HG03469 (cell line): Measurements from ENCODE around the gene PPFIBP1.
"Not testable (repeated sequence)": the region's sequence is repeated elsewhere in the genome, so short reads cannot be mapped to it uniquely, and the experiment has no call there.

Source experiments
- ATAC-seq: cut with Tn5 transposase; IDR thresholded peaks from one replicate; pipeline ENCODE4 v1.9.1; 2021; ENCODE audit warnings: mild to moderate bottlenecking, moderate library complexity, moderate number of reproducible peaks; ENCODE audit not compliant: unreplicated experiment

Gene PPFIBP1

GRCh38 chr12:27652174-27652763 lies 128.3 kb downstream of the PPFIBP1 start:
- no peak for ATAC-seq

DNA sequence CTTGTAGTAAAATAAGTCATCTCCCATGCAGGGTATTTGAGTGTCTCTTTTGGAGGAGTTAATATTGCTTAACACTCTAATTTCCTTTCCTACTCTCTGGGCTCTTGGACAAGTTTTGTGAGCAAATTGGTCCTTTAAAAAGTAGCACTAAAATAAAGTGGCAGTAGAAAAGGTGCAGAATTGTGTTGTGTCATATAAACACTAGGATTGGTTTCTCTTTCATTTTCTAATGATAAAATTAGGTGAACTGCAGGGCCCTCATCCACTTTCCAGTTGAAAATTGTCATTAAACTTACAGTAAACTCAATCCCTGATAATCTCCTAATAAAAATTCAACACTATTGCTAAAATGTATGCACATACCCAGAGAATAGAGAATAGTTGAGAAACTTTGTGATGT lies 129.7 kb downstream of the PPFIBP1 start:
- ATAC-seq: no peak

GRCh38 chr12:27655476-27655875 lies 131.5 kb downstream of the PPFIBP1 start:
- ATAC-seq: not testable (repeated sequence)

- no peak for ATAC-seq
Observed at GRCh38 chr12:27657296-27657695, 133.3 kb downstream of the PPFIBP1 start.

- no peak for ATAC-seq
Observed at GRCh38 chr12:27665704-27666103, 141.7 kb downstream of the PPFIBP1 start.

GRCh38 chr12:27666510-27666909 lies 142.5 kb downstream of the PPFIBP1 start:
- no peak for ATAC-seq

GRCh38 chr12:27667540-27667939 lies 143.5 kb downstream of the PPFIBP1 start:
- no peak for ATAC-seq

DNA sequence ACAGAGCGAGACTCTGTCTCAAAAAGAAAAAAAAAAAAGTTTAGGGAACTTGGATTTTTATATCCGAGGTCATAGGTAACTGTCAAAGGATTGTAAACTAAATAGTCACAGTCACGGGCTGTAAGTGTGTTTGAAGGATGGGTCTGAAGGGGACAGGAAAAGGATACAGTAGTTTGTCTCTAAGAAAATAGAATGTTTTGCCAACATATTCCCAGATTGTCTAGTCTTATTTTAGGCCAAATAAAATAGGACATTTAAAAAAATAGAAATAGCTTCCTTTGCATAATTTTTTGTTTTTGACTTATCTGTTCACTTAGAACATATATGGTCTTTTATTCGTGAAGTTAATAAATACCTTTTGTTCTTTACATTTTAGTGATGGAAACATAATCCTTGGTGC lies 148.0 kb downstream of the PPFIBP1 start:
- no peak for ATAC-seq

- ATAC-seq: no peak
Observed at GRCh38 chr12:27672643-27673042, 148.6 kb downstream of the PPFIBP1 start.

DNA sequence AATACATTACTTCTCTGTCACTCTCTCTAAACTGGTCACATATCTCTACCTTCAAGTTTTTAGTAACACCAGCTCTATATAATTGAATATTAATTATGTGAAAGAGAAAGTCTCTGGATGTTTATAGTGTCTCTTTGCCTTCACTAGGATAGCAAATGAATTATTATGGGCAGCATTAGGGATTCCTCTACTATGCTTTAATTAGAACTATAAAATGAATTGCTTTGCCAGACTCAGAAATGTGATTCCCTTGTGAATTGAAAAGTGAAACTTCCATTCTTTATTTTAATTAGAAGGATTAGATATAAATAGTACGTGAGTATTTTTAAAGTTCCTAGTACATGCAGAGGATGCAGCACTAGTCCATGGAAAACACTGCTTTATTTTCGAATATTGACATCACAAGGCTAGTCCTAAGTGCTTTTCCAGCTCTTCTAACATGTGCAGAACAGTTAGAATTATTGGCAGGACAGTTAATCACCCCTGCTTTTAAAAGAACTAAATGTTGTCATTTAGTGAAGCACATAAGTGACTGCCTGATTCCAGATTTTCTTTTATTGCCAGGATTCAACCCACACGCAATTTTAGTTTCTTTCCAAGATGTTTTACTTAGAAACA lies 149.2 kb downstream of the PPFIBP1 start:
- ATAC-seq: no peak

DNA sequence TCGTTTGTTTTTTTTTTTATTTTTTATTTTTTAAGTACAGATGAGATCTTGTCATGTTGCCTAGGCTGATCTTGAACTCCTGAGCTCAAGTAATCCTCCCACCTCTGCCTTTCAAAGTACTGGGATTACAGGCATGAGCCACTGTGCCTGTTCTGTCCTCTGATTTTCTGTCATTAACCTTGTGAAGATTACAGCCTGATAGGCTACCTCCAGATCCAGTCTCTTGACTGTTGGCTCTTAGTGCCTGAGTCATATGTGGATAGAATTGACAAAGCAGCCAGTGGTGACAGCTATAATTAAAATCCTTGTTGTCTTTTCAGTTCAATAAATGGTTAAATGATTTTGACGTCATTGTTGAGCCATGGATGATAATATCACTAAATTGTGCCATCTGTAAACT lies 151.0 kb downstream of the PPFIBP1 start:
- no peak for ATAC-seq

DNA sequence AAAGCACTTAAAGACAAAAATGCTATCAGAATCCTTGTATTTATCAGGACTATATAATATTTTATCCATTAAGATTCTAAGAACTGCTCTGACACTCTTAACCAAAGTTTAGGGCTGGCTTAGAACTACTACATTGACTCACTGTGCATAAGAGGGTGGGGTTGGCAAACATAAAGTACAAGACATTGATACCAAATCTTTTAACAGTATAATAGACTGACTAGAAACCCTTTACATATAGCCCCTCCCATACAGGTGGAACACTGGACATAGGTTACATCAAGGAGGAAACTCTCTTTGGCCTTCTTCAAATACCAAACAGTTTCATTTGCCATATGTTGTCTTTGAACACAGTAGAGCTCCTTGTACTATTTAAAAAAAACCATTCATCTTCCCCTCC lies 156.6 kb downstream of the PPFIBP1 start:
- no peak for ATAC-seq

GRCh38 chr12:27682534-27682933 lies 158.5 kb downstream of the PPFIBP1 start:
- no peak for ATAC-seq

- ATAC-seq: no peak
Observed at GRCh38 chr12:27685274-27685673, 161.3 kb downstream of the PPFIBP1 start.

GRCh38 chr12:27686147-27686546 lies 162.1 kb downstream of the PPFIBP1 start:
- ATAC-seq: no peak

- no peak for ATAC-seq
Observed at GRCh38 chr12:27688671-27689070, 164.7 kb downstream of the PPFIBP1 start.

- no peak for ATAC-seq
Observed at GRCh38 chr12:27689558-27690180, 165.7 kb downstream of the PPFIBP1 start.

GRCh38 chr12:27693403-27693802 lies 169.4 kb downstream of the PPFIBP1 start:
- ATAC-seq: no peak

- ATAC-seq: no peak
Observed at GRCh38 chr12:27695556-27696292, 171.7 kb downstream of the PPFIBP1 start.

GRCh38 chr12:27696293-27696652 lies 172.3 kb downstream of the PPFIBP1 start, which contains the start of gene REP15:
Gene REP15 (plus strand): TSS chr12:27696447. CDS start chr12:27696563, 116 bp downstream.
- ATAC-seq: no peak

GRCh38 chr12:27696864-27697564 lies 173.0 kb downstream of the PPFIBP1 start:
- no peak for ATAC-seq
